ENCODE data around the gene DGKG.

- TF ChIP-seq CTCF (IDR thresholded peaks at IDR 0.05) = peak in 5 of 6 experiments; percentile 32 to 59 (median 39)
- TF ChIP-seq POLR2A (IDR thresholded peaks at IDR 0.05) = no peak
Measured at GRCh38 chr3:186241910-186242821, 119.9 kb downstream of the DGKG start.
